Fibroblast of skin of back (primary cell): Measurements from ENCODE around the gene STK24.

Source experiments
- DNase-seq: peaks from one replicate; pipeline ENCODE4 v3.0.0-alpha.2; 2013

The STK24 gene

DNA sequence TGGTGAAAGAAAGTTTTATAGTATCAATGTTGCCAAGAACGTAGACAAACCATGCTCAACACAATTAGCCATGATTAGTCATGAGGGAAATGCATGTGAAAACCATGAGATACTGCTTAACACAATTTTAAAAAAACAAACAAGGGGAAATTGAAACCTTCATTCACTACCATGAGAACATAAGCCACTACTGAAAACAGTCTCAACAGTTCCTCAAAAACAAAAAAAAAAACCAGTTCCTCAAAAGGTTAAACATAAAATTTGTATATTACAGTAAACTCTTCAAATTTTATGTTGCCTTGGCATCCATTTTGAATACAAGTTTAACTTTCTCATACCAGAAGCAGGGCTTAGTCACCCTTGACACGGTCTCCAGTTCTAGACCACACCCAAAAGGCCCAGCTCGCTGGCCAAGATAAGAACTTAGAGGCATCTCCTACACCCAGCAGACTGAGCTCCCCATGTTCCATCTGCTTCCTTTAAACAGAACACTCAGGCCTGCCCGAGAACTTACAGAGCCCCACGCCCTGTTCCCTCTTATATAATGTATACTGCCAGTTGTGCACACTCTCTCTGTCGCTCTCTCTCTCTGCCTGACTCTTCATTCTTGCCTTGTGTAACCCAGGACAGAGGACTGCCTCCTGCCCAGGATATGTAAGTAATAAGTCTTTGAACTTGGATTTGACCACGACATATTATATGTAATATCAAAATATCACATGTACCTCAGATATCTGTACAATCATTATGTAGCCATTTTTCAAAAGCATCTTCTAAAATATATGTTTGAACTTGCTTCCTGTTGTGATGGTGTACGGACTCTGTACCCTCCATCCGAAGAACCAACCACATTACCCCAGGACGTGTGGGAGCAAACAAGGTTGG, 67.4 kb downstream of the STK24 start:
- DNase-seq = peak; percentile 95

DNA sequence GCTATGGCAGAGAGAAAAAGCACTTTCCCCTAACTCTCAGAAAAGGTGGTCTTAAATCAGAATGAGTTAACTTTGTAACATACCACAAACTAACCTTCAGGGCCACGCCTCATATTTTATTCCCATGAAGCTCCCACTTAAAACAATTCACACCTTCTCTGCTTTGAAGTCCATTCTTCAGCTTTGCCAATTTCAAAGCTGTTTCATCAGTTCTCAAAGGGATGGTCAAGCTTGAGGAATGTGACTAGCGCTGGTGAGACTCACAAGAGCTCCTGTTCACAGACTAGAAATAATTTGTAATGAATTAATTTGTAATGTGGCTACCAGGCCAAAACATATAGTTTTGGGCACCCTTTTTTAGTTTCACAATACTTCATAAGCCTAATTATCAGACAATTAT, 68.2 kb downstream of the STK24 start:
- peak; percentile 87 for DNase-seq

DNA sequence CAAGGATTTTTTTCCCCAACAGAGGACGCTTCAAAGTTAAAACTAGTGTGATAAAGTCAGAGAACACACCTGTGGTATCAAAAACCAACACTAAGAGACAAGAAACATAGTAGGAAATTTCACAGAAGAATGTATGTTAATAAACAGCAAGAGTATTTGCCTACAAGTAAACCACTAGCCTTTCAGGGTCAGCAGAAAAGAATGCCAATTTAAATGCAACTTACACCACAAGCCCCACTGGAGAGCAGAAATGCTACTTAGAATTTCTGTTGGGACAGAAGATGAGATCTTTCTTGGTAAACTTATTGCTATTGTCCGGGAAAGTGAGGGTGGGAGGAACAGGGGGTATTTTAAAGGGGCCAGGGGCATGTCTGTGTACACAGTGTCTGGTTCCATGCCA, 68.6 kb downstream of the STK24 start:
- DNase-seq = peak; percentile 77

DNA sequence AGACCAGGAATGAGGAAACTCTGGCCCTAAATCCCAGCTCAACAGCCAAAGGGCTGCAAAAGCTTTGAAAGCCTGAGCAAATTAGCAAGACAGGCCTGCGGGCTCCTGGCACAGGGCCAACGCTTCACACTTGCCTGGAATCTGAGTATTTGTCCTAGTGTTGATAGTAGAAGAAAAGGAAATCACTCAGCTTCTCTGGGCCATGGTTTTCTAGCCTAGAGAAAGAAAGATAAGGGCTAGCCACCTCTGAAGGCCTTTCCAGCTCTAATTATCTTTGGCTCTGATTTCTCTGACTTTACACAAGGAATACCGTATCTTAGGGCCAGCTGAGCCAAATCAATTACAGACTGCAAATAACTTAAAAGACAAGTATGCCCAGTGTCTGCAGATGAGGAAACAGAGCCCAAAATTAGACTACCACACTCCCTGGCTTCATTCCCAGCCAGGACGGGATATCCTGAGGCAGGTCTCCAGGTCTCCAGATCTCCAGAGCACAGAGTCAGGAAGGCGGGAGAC, 69.6 kb downstream of the STK24 start:
- DNase-seq = peak; percentile 50

DNA sequence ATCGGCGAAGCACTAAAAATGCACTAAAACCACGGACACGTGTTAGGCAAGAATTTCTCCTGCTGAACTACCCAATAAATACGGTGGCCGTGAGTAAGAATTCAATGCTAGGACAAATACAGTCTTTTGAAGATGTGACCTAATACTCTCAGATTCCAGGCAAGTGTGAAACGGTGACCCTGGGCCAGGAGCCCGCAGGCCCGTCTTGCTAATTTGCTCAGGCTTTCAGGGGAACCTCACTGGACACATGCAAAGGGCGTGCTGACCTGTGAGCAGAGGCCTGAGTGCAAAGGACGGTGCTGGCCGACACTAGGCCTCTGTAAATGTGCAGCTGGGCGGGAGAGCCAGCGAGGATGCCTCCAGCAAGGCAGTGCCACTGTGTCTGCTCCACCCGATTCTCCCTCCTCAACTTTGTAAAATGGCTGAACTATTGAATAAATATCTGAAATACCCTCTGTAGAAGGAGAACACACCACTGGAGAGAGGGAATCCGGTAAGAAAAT, 70.1 kb downstream of the STK24 start:
- DNase-seq = no peak

GRCh38 chr13:98506322-98506721, 70.6 kb downstream of the STK24 start:
- no peak for DNase-seq

DNA sequence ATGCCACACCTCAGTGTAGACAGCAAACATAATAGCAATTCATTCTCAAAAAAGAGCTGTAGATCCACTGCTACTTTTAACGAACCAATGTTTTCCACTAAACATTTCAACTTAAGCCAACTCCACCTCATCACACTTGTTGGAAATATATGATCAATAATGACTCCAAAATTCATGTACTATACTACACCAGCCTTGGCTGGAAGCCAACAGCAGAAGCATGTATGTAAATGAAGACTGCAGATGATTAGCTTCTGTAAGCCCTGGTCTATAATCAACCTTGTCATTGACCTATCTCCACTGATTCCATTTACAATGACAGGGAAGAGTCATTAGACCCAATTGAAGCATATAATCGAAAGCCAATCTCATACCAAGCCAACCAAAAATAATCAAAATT, 71.7 kb downstream of the STK24 start:
- DNase-seq = no peak

DNA sequence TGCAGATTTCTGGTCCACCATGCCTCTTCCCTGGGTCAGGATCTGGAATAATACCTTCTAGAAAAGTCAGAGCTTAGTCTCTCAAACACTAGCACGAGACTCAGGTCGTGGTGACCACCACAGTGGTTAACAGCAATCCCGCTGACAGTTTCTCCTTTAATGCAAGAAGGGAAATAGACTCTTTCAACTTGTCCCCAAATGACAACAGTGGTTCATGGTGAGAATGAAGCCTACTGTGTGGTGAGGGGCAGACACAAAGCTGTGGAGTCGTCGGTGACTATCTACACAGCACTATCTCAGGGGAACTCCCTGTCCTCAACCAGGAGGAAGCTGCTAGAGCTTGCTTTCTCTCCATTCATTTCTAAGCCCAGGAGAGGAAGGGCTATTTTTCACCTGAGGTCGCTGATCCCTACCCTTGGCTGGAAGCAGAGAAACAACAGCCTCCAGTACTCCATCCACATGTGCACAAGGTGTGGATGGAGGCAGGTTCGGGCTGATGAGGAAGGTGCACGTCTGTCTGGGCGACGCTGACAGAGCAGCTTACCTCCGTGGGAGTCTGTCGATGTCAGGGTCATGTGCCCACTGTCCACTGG, 72.4 kb downstream of the STK24 start:
- DNase-seq = no peak

- no peak for DNase-seq
Measured at GRCh38 chr13:98504029-98504351, 72.9 kb downstream of the STK24 start.

- DNase-seq = no peak
Measured at GRCh38 chr13:98503175-98504028, 73.5 kb downstream of the STK24 start.

DNA sequence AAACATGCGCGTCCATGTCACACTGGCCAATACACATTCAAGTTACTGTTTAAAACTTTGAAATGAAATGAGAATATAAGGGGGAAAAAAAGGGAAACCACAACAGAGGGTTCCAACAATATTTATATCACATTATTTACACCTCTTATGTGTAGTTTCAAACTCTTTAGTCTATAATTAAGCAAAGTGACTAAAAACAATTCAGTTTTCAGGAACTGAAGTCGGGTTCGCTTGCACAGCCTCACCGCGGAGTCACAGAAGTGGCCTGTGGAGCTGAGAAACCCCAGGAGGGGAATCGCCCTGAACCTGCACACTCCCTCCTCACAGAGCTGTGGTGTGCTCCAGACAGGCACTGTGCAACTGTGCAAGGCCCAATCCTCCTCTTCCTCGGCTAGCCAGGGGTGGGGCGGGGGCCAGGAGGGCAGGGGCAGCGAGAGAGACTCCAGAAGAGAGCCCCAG, 75.9 kb downstream of the STK24 start:
- no peak for DNase-seq

DNA sequence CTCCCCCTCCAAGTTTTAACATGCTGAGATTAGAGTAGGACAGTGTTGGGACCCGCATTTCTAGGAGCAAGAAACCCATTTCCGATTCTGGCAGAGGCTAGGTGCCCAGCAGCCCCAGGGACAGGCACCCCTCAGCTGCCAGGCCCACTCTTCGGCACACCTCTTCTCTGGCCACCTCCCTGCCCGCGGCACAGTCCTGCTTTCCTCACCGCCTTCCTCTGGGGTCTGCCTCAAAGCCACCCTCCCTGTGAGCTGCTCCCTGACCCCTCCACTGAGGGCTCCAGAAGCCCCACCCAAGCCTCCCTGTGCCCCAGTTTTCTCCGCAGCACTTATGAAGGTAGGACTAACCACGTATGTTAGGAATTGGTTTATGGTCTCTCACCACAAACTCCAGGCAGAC, 79.9 kb downstream of the STK24 start:
- DNase-seq = no peak

DNA sequence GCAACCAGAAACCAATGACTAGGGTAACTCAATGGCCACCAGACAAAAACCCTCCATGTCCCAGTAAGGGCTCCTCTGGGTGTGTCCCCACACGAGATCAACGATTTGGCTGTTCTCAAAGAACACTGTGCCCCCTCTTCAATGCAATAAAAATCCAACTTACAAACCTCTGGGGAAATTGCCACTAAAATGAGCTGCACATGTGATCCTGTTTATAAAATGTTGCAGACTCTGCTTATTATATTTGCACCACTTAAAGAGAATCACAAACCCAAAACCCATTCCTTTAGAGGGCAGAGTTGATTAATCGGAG, 80.5 kb downstream of the STK24 start:
- DNase-seq = no peak

GRCh38 chr13:98495627-98496478, 81.1 kb downstream of the STK24 start:
- DNase-seq = no peak

DNA sequence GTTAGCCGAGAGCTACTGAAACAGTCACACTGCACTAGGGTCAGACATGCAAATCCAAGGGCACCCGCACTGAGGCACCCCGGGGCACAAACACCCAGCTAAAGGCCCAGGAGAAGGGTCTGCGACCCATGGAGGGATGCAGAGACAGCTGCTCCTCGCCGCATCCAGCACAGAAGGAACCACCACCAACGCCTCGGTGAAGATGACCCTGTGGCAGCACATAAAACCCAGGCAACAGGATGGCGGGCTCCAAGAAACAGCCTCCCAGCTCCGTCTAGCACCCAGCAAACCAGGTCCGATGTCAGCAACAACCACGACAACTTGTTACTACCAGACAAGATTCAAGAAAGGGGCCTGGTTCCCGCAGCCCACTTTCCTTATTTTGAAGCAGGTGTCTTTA, 82.1 kb downstream of the STK24 start:
- DNase-seq = no peak

- no peak for DNase-seq
Measured at GRCh38 chr13:98493042-98493712, 83.7 kb downstream of the STK24 start.

DNA sequence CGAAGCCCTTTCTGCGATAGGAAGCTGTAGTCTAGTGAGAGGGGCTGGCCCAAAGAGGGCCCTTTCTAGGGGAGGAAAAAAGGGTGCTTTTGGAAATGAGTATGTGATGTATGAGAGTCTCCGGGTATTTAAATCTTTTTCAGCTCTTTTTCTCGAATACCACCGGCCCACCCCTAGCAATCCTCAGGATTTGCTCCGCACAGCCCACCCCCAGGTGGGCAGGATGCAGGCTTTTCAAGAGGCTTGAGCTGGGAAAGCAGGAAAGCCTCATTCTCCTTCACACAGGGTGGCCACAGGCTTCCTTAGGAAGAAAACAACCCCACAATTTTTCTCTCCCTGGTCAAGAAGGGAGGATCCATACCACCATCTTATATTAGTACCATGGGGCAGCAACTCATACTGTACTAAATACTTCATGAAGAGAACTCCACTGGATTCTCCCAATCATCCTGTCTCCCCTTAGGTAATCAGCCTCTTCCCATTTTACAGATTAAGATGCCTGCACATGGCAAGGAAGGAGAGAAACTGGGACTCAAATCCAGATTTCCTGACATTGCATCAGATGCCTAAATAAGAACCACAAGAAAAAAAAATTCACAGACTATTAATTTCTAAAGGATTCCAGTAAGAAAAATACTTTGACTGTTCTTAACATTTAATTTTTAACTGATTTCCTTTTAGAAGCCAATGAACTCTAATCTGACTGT, 84.4 kb downstream of the STK24 start:
- peak; percentile 64 for DNase-seq

- DNase-seq = no peak
Measured at GRCh38 chr13:98490866-98491265, 86.0 kb downstream of the STK24 start.

DNA sequence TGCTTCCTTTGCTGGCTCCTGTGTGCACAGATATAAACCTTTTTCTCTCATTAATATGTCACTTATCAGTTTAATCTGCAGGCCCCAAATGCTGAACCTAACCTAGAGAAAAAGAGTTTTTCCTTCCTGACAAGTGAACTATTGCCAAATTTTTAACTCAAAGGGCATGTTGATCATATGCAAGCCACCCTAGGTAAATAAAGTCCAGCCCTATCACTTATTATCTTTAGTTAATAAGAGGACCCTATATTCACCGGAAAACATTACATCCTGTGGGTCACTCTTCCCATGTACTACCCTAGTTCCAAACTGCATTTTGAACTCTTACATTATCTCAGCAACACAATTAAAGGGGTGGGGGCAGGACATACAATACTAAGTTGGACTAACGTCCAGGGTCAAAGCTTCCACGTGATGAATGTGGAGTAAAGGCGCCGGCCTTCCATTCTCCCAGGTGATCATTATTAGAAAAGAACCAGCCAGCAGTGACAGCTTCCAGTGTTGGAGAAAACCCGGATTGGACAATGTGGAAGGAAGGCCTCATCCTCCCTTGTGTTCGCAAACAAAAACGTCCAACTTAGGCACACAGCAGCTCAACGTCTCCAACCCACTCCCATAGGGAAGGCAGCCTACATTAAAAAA, 86.6 kb downstream of the STK24 start:
- DNase-seq = no peak

- DNase-seq = no peak
Measured at GRCh38 chr13:98489446-98490194, 87.3 kb downstream of the STK24 start.
